ENCODE measurements around the gene IL12RB2.
"Not testable (repeated sequence)": the region's sequence is repeated elsewhere in the genome, so short reads cannot be mapped to it uniquely, and the experiment has no call there.

IL12RB2 gene

DNA sequence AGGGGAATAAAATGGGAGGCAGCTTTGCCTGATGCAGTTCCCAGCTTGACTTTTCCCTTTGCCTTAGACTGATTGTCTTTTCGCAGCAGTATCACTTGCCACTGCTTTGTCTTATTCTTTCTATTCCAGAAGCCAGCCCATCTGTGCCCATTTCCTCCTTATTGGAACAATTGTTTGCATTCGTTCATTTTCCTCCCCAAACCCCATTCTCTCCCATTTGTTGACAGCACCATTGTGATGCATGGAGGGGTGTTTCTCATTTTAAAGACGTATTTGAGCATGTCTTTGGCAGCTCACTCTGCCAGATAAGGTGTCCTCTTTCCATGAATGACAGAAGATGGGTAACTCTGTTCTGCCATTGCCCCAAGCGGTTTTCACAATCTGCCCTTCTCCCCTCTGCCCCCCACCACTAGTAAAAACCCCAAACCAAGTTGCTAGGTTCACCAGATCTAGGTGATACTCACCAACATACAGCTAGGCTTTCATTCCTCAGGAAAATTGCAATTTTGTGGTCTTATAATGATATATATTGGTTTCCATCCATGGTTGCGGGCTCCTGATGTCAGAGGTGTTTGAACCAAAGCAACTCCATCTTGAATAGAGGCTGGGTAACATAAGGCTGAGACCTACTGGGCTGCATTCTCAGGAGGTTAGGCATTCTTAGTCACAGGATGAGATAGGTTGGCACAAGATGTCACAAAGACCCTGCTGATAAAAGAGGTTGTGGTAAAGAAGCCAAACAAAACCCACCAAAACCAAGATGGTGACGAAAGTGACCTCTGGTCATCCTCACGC is 91.7 kb downstream of the IL12RB2 start:
- no peak for DNase-seq (ENCODE audit: low spot score)

DNA sequence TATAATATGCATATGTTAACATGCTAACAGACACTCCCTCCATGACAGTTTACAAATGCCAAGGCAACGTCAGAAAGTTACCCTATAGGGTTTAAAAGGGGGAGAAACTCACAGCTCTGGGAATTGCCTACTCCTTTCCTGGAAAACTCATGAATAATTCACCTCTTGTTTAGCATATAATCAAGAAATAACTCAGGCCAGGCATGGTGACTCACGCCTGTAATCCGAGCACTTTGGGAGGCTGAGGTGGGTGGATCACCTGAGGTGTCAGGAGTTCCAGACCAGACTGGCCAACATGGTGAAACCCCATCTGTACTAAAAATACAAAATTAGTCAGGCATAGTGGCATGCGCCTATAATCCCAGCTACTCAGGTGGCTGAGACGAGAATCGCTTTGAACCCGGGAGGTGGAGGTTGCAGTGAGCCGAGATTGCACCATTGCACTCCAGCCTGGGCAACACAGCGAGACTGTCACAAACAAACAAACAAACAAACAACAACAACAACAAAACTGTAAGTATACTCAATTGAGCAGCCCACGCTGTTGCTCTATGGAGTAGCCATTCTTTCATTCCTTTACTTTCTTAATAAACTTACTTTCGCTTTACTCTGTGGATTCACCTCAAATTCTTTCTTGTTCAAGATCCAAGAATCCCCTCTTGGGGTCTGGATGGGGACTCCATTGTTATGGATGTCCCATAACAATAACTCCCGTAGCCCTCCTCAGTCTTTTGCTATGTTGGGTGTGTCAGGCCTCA is 92.5 kb downstream of the IL12RB2 start:
- not testable (repeated sequence) for DNase-seq (ENCODE audit: low spot score)

DNA sequence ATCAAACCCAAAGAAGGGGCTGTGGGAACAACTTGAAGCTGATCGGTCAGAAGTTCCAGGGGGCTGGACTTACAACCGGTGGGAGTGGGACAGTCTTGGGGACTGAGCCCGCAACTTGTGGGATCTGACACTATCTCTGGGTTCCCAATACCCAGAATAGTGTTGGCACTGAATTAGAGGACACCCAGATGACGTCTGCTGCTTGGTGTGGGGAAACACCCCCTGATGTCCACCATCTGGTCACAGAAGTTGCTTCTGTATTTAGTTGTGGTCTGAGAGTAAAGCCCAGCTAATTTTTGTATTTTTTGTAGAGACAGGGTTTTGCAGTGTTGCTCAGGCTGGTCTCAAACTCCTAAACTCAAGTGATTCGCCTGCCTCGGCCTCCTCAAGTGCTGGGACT is 93.8 kb downstream of the IL12RB2 start:
- DNase-seq (ENCODE audit: low spot score): no peak

DNA sequence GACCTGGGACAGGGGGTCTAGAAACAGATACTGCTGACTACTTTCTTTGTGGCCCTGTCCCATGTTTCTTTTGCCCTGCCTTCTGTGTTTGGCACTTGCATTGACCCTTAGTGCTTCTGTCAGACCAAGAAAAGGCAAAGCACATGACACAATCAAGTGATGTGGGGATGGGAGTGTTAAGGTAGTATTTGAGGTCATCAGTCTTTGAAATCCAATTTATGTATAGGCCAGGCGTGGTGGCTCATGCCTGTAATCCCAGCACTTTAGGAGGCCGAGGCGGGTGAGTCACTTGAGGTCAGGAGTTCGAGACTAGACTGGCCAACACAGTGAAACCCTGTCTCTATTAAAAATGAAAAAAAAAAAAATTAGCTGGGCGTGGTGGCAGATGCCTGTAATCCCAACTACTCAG is 96.5 kb downstream of the IL12RB2 start:
- DNase-seq (ENCODE audit: low spot score): no peak

DNA sequence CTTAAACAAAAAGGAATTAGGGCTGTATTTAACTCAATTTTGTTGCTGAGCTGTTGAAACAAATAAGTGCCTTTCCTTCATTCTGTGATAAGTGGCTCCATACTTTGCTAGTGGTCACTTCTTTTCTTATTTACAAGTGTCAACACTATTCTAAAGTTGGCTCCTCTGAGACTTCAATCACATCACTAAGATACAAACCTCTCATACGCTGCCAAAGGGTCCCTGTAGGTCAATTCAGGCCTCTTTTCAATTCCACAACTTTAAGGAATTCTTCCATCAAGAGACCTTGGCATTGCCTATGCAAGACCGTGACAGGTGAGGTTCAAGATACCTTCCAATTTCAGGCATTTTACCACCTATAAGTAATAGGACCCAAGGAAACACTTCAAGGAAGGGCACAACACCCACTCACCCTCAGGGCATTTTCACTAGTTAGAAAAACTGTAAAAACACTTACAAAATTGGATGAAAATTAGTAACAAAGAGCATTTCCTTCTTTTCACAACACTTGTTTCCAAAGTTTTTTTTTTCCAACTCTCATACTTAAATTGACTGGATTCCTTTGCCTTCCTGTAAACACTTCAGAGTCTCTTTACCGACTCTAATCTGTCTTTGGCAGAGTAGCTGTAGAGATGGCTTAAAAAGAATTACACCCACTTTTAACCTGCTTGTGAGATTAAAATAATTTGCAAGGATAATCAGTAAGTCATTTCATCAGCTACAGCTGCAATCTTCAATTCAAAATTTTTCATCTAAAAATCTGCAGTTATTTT is 98.0 kb downstream of the IL12RB2 start:
- peak; percentile 28 for DNase-seq (ENCODE audit: low spot score)

DNA sequence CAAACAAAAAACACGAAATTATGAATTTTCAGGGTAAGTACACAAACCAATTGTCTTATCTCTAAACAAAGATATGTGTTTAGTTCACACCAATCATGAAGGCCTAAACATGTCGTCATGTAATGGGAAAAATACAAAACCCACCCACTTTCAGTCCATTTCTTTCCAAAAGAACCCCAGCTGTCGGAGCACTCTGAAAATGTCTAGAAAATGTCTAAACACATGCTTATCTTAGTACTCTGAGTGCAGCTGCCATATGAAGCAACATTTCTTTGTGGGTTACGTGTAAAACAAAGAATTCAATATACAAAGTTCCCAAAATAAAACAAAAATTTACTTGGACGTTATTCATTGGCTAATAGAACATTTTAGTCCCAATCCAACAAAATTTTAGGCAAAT is 99.8 kb downstream of the IL12RB2 start:
- no peak for DNase-seq (ENCODE audit: low spot score)

DNA sequence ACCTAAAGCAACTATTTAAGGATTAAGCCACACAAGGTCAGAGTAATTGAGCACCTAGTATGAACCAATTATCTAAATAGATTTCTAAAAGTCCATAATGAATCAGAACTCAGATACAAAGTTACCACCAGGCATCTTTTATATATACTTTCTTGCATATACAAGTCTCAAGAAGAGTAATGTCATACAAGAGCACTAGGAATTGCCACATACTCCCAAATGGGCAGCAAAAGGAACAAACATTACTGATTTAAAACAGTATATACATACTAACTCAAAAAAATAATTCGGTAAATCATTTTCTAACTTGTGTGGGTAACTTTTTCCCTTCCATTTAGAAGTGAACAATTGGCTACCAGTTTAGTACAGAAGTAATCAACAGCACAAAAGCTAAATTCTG is 100.5 kb downstream of the IL12RB2 start:
- DNase-seq (ENCODE audit: low spot score): no peak

DNA sequence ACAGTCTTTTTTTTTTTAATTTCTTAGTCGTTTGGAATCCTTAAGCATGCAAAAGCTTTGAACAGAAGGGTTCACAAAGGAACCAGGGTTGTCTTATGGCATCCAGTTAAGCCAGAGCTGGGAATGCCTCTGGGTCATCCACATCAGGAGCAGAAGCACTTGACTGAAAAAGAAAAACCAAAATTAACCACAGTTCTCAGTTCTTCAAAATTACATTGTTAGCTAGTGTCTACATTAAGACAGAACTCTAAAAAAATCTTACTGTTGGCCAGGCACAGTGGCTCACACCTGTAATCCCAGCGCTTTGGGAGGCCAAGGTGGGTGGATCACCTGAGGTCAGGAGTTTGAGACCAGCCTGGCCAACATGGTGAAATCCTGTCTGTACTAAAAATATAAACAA is 105.4 kb downstream of the IL12RB2 start:
- DNase-seq (ENCODE audit: low spot score): not testable (repeated sequence)

DNA sequence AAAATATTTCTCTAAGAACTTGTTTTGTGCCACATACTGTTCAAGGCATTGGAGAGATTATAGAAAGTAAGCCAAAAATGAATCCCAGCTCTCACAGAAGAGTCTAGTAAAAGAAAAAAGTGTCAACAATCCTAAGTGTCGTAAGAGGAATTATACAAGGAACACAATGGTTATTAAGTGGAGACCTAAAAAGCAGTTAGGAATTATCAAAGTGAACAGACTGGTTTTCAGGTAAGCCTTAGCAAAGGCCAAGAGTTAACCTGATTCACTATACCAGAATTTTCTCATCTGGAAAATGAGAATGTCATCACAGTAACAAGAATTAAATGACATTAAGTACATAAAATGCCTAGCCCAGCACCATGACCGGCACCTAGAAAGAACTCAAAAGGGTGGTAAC is 106.9 kb downstream of the IL12RB2 start:
- DNase-seq (ENCODE audit: low spot score): no peak

DNA sequence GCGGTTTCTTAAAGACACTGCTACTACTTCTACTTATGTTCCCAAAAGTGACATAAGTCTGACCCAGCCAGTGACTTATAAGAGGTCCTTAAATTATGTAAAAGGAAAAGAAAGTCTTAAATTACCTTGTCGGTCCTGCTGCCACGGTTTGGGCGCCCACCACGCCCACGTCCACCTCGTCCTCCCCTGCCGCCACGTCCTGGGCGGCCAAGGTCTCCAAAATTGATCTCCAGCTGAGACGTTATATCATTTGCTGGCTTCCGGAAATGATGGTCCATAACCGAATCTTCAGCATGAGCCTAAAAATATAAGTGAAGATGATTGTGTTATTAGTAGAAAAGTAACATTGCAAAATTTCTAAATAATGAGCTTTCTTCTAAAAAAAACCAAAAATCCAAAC is 107.4 kb downstream of the IL12RB2 start:
- DNase-seq (ENCODE audit: low spot score): no peak

DNA sequence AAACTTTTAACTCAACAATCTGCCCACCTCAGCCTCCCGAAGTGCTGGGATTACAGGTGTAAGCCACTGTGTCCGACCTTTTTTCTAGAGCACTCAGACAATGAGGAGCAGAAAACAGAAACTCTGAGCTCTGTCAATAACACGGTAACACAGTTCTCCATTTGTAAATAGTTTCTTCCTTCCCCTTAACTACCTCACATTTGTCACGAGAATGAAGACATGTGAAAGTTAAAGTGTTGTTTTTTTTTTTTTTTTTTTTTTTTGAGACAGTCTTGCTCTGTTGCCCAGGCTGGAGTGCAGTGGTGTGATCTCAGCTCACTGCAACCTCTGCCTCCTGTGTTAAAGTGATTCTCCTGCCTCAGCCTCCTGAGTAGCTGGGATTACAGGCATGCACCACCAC is 110.1 kb downstream of the IL12RB2 start:
- DNase-seq (ENCODE audit: low spot score): not testable (repeated sequence)

DNA sequence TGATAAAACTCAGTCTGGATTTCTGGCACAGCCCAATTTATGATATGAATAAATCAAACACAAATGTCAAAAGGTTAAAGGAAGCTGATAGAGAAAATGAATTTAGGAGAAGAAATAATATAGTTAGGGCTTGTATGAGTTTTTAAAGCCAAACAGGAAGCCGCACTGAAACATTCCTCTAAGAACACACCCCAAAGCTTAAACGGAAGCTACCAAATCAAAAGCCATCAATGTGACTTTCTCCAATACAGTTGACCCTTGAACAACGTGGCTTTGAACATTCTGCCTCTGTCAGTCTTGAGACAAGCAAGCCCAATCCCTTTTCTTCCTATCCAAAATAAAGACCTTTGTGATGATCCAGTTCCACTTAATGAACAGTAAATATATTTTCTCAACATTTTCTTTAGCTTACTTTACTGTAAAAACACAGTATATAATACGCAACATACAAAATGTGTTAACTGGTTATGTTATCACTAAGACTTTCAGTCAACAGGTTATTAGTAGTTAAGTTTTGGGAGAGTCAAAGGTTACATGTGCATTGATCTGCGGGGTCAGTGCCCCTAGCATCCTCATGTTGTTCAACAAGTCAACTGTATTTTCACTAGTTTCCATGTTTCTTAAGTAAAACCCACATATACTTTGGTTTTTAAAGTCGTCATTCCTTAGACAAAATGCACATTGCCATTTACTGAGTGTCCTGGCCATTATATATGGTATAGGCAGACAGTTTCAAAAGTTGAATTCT is 111.3 kb downstream of the IL12RB2 start:
- no peak for DNase-seq (ENCODE audit: low spot score)

DNA sequence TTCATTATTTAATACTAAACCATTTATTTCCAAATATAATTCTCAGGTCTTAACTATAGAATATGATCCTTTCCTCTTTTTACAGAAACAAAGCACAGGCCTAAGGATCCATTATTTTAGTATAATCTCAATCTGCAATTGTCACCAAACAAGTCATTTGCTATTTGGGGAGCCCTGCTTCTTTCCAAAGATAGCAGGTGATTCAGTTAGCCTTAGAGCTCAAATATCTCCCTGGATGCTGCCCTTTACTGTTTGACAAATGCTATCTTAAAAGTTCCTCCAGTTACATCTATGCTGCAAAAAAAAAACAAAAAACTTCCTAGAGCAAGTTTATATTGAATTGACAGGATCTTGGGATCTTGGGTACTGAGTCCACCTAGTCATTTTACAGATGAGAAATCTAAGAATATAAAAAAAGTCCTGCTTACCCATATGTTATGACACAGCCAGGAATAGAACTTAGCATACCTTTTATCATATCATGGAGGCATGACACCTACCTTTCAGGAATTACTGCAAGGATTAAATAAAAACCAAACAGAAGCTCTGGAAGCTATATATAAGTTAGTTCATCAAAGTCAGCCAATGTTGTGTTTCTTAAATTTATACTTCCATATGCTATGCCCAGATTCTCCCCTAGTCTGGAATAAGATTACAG is 113.3 kb downstream of the IL12RB2 start:
- no peak for DNase-seq (ENCODE audit: low spot score)

DNA sequence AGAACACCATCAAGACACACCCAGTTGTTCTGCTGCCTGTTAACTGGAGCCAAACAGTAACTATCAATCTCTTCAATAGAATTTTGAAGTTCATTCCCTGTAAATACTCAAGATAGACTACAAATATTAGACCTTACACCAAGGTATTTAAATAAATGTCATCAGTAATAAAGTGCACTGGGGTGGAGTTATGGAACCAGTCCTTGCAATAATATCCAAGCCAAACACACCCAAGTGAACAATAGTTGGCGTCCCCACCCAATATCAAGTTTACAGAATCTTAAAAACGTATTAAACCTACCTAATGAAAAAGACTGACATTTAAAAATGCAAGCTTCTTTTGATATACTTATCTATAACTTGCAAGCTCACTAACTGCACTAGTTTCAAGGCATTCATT is 119.8 kb downstream of the IL12RB2 start:
- no peak for DNase-seq (ENCODE audit: low spot score)

DNA sequence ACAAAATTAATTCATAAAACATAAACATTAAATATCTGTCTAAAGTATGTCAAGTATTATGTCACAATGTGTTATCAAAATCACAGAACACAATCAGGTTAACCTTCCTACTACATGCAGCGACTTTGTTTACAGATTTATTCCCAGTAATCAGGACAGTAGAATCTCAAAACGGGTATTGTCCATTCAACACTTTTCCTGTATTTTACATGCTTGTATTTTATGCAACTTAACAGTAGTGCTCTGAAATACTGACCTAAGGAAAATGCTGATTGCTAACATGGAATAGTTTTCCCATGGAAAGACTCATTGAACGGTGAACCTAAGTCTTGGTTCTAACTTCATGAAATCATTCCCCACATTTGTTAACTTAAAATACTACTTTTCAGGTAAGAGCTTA is 120.3 kb downstream of the IL12RB2 start:
- no peak for DNase-seq (ENCODE audit: low spot score)

DNA sequence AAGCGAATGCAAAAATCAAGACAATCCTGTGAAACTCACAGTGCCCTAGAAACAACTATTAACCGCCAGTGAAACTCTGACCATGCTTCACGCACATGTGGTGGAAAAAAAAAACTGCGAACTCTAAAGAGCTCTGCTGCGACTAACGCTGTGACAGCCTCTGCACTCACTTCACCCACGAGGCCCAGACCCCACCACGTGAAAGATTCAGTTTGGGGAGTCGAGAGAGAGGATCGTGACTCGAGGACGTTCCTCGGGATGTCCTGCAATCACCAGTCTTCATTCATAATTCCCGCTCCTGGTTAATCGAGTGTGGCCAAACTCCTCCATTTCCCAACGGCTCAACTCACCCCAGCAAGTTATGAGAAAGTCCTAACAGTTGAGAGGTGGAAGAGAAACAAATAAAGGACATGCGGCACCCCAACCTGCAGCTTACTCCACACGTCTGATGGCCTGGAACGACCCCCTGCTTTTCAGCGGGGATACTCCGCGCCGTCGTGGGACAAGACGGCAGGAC is 121.4 kb downstream of the IL12RB2 start:
- DNase-seq (ENCODE audit: low spot score): peak; percentile 16

DNA sequence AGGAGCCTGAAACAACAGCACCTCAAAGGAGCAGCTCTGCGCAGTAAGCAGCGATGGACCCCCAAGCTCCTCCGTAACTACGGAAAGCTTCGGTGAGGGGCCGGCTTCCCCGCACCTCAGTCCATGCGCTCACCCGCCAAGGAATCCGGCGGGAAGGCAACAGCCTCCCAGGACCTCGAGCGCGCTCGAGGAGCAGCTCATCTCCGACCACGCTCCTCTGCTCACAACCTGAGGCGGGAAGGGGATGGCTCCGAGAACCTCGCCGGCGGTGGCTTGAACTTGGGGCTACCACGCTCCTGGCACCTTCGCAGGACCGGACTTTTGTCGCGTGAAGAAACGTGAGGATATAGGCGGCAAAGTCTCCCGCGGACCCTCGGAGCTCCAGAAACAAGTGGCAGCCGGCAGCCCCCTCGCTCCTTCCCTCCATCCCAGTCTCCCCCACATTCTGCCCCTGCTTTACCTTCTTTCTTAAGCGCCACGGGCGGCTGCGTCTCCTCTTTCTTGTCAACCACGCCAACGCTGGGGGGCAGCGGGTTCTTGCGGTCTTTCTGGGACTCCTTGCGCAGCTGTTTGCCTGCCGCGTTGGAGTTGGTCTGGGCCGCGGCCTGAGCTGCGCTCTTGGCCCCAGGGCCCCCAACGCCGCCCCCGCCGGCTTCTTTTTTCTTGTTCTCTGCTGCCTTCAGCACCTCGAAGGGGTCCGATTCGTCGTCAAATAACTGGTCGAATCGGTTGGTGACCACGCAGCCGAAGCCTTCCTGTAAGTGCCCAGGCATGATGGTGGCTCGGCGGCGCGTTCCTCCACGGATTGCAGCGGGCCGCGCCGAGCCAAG is 122.1 kb downstream of the IL12RB2 start:
- DNase-seq (ENCODE audit: low spot score): peak; percentile 26

DNA sequence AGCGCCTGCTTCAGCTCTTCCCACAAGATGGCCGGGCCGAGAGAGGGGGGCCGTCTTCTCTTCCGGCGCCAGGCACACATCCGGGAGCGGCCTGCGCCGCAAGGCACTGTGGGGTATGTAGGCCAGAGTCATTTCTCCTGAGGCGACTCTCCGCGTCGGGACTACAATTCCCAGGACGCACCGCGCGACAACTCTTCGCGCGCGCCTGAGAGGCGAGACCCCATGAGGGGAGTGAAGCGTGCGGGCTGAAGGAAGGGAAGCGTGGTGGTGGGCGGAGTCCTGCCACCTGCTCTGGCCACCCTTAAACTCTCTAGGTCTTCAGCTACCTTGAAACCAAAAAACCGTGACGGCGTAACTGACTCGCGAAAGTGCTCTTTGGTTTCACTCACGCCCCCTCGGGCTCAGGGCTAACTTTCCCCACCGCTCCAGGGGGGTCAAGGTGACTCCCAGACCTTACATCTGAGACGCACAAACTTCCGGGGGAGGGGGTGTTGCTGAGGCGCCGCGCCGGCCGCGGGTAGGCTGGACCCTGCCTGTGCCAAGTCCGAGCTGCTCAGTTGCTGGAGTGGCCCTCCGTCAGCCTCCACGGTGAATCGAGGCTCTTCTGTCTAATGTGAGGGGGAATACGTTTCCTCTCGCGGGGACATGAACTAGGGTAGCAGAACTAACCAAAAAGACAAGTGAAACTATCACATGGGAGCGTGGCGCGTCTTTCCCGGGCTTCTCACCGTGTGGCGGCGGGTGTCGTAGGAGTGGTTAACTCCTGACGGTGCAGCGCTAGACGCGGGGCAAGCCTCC is 122.9 kb downstream of the IL12RB2 start, which contains the start of gene SERBP1:
Gene SERBP1 (minus strand): TSS at position 45 of the 798 bp plus-strand sequence. CDS start 102 bp downstream, outside the sequence.
- DNase-seq (ENCODE audit: low spot score): peak; percentile 96

DNA sequence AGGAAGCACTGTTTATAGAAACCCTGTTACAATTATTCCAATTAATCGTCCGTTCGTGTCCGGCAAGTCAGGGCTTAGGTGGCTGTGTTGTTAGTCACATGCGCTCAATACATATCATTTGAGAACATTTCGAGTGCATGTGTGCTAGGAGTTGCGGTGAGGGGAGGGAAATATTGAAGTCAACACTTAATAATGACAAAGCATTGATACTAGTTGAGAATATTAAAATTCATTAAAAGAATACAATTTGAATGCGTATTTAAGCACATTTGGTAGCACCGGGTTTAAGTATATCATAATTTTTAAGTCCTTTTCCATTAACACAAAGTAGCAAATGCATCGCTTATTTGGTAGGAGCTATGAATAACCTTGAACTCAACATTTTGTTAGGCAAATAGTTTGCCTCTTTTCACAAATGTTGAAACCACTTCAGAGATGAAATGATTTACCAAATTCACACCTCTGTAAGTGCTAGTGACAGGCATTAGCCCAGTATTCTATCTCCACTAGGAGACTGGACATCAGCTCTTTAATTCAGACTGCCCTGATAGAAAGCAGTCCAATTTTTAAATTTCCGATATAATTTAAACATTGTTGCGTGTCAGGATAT is 123.6 kb downstream of the IL12RB2 start:
- no peak for DNase-seq (ENCODE audit: low spot score)
